HG03196 (cell line): ENCODE measurements around the gene GPSM1.

ENCODE experiments used
- ATAC-seq: cut with Tn5 transposase; IDR thresholded peaks from one replicate; pipeline ENCODE4 v1.9.1; 2021; ENCODE audit not compliant: unreplicated experiment

GPSM1 gene

GRCh38 chr9:136331030-136331429 is 3.7 kb downstream of the GPSM1 start:
- ATAC-seq: no peak

GRCh38 chr9:136331556-136332481 is 4.5 kb downstream of the GPSM1 start:
- no peak for ATAC-seq

GRCh38 chr9:136332482-136332983 is 5.2 kb downstream of the GPSM1 start:
- no peak for ATAC-seq

GRCh38 chr9:136333045-136333444 is 5.7 kb downstream of the GPSM1 start:
- ATAC-seq: no peak

- no peak for ATAC-seq
Measured at GRCh38 chr9:136333486-136333885, 6.1 kb downstream of the GPSM1 start.

- no peak for ATAC-seq
Measured at GRCh38 chr9:136334541-136334940, 7.2 kb downstream of the GPSM1 start.

- no peak for ATAC-seq
Measured at GRCh38 chr9:136335296-136336155, 8.2 kb downstream of the GPSM1 start.

- ATAC-seq: no peak
Measured at GRCh38 chr9:136336156-136336870, 9.0 kb downstream of the GPSM1 start.

GRCh38 chr9:136336881-136337280 is 9.5 kb downstream of the GPSM1 start:
- ATAC-seq: no peak

- ATAC-seq: no peak
Measured at GRCh38 chr9:136337416-136338395, 10.4 kb downstream of the GPSM1 start.

GRCh38 chr9:136338511-136338910 is 11.2 kb downstream of the GPSM1 start:
- no peak for ATAC-seq

- ATAC-seq: no peak
Measured at GRCh38 chr9:136339173-136339957, 12.0 kb downstream of the GPSM1 start.

- no peak for ATAC-seq
Measured at GRCh38 chr9:136339958-136340310, 12.6 kb downstream of the GPSM1 start.

GRCh38 chr9:136340356-136341041 is 13.2 kb downstream of the GPSM1 start:
- no peak for ATAC-seq

- ATAC-seq: no peak
Measured at GRCh38 chr9:136341042-136341655, 13.8 kb downstream of the GPSM1 start.

- ATAC-seq: no peak
Measured at GRCh38 chr9:136341769-136342168, 14.4 kb downstream of the GPSM1 start.

- ATAC-seq: no peak
Measured at GRCh38 chr9:136342181-136343120, 15.1 kb downstream of the GPSM1 start.
